Measurements from ENCODE around the gene CAMKMT. TPM values are rescaled to one million over a fixed set of nuclear protein-coding genes. Genes with fewer than 3 reads are reported as not detected.

The CAMKMT gene
- total and polyA plus RNA-seq, 2 experiments from 2014 or later = 26.5 to 29.5 TPM

DNA sequence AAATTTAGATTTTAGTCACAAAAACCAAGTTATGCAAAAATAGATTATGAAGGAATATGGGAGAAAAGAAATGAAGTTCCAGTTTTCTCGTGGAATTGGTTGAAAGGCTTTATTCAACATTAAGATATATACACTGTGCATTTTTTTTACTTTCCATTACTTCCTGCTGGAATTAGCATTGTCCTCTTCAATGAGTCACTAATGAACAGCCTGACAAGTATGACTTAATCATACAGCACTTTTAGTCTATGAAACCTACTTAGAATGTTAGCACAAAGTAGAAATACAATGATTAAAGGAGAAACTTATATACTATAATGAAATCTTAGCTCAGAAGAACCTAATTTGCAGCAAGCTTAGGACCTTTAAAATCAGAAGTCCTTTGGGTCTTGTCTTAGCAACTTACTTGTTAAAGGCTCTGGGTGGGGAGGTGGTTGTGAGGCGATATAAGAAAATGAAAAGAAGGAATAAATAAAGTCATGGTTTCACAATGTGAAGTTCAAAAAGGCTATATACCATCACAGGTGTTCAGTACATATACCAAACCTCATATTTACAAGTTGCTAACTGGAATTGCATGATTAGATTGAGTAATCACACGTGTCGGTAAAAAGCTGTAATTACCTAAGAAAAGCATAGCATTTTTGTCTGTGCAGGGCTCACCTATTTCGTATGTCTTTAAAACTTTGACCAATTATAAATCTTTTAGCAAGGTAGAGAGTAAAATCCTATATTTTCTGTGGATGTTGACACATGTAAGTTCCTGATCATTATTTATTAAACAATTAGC, 236.8 kb downstream of the CAMKMT start (continued):
- TF ChIP-seq, protein P1, sequence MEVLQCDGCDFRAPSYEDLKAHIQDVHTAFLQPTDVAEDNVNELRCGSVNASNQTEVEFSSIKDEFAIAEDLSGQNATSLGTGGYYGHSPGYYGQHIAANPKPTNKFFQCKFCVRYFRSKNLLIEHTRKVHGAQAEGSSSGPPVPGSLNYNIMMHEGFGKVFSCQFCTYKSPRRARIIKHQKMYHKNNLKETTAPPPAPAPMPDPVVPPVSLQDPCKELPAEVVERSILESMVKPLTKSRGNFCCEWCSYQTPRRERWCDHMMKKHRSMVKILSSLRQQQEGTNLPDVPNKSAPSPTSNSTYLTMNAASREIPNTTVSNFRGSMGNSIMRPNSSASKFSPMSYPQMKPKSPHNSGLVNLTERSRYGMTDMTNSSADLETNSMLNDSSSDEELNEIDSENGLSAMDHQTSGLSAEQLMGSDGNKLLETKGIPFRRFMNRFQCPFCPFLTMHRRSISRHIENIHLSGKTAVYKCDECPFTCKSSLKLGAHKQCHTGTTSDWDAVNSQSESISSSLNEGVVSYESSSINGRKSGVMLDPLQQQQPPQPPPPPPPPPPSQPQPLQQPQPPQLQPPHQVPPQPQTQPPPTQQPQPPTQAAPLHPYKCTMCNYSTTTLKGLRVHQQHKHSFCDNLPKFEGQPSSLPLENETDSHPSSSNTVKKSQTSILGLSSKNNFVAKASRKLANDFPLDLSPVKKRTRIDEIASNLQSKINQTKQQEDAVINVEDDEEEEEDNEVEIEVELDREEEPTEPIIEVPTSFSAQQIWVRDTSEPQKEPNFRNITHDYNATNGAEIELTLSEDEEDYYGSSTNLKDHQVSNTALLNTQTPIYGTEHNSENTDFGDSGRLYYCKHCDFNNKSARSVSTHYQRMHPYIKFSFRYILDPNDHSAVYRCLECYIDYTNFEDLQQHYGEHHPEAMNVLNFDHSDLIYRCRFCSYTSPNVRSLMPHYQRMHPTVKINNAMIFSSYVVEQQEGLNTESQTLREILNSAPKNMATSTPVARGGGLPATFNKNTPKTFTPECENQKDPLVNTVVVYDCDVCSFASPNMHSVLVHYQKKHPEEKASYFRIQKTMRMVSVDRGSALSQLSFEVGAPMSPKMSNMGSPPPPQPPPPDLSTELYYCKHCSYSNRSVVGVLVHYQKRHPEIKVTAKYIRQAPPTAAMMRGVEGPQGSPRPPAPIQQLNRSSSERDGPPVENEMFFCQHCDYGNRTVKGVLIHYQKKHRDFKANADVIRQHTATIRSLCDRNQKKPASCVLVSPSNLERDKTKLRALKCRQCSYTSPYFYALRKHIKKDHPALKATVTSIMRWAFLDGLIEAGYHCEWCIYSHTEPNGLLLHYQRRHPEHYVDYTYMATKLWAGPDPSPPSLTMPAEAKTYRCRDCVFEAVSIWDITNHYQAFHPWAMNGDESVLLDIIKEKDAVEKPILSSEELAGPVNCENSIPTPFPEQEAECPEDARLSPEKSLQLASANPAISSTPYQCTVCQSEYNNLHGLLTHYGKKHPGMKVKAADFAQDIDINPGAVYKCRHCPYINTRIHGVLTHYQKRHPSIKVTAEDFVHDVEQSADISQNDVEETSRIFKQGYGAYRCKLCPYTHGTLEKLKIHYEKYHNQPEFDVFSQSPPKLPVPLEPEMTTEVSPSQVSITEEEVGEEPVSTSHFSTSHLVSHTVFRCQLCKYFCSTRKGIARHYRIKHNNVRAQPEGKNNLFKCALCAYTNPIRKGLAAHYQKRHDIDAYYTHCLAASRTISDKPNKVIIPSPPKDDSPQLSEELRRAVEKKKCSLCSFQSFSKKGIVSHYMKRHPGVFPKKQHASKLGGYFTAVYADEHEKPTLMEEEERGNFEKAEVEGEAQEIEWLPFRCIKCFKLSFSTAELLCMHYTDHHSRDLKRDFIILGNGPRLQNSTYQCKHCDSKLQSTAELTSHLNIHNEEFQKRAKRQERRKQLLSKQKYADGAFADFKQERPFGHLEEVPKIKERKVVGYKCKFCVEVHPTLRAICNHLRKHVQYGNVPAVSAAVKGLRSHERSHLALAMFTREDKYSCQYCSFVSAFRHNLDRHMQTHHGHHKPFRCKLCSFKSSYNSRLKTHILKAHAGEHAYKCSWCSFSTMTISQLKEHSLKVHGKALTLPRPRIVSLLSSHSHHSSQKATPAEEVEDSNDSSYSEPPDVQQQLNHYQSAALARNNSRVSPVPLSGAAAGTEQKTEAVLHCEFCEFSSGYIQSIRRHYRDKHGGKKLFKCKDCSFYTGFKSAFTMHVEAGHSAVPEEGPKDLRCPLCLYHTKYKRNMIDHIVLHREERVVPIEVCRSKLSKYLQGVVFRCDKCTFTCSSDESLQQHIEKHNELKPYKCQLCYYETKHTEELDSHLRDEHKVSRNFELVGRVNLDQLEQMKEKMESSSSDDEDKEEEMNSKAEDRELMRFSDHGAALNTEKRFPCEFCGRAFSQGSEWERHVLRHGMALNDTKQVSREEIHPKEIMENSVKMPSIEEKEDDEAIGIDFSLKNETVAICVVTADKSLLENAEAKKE (CRISPR knock-in tag; IDR thresholded peaks at IDR 0.05) = no peak
- TF ChIP-seq, protein P2, sequence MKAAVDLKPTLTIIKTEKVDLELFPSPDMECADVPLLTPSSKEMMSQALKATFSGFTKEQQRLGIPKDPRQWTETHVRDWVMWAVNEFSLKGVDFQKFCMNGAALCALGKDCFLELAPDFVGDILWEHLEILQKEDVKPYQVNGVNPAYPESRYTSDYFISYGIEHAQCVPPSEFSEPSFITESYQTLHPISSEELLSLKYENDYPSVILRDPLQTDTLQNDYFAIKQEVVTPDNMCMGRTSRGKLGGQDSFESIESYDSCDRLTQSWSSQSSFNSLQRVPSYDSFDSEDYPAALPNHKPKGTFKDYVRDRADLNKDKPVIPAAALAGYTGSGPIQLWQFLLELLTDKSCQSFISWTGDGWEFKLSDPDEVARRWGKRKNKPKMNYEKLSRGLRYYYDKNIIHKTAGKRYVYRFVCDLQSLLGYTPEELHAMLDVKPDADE (IDR thresholded peaks at IDR 0.05) = no peak
- no peak for TF ChIP-seq POLR2AphosphoS5 (IDR thresholded peaks at IDR 0.05; ENCODE audit: low read depth)
- TF ChIP-seq CREB1 (CRISPR knock-in tag; IDR thresholded peaks at IDR 0.05; ENCODE audit: low read depth) = no peak

DNA sequence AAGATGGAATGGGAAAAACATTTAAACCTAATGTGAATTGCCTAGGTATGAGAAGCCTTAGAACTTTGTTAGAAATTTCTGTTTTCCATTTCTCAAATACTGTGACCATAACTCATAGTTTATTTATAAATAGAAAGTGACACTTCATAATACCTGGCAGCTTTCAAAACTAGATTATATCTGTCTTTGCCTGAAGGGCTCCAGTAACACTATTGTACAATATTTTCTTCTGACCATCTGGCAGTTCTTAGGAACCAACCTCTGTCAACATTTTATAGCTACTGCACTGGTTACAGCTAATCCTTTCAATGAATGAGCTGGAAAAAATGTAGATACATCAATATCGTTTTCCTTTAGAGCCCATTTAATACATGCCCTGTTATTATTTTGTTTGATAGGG, 237.4 kb downstream of the CAMKMT start:
- ATAC-seq (no peak), DNase-seq (ENCODE audit: low spot score) (no peak)
- Histone ChIP-seq H3F3A (replicated peaks; ENCODE audit: low read depth) (no peaks in the 10 kb centered on the region), H3K4me3 (no peak overlapping the region), H3K4me1 (ENCODE audit: insufficient read depth) (no peaks in the 10 kb centered on the region), H3K27me3 (ENCODE audit: insufficient read depth) (no peaks in the 10 kb centered on the region), H3K27ac (ENCODE audit: low read depth) (no peak overlapping the region), H3K36me3 (ENCODE audit: insufficient read depth) (no peaks in the 10 kb centered on the region), H2AFZ (no peak overlapping the region), H4K20me1 (replicated peaks; ENCODE audit: insufficient read depth) (no peaks in the 10 kb centered on the region), H3K9me2 (ENCODE audit: insufficient read depth) (no peaks in the 10 kb centered on the region), H3K4me2 (no peak overlapping the region), H3K79me2 (replicated peaks; ENCODE audit: insufficient read depth) (no peaks in the 10 kb centered on the region)
- H3K27ac Mint-ChIP-seq = no peak overlapping the region
- no peaks in the 10 kb centered on the region for H3K27me3 Mint-ChIP-seq (ENCODE audit: insufficient read depth, low read depth, poor library complexity)
- H3K4me3 Mint-ChIP-seq = no peak overlapping the region
- H3K36me3 Mint-ChIP-seq (ENCODE audit: low read depth) = peaks cover 9% of the 10 kb centered on the region
- no peaks in the 10 kb centered on the region for H3K4me1 Mint-ChIP-seq
- no peak for TF ChIP-seq EZH2 (IDR thresholded peaks at IDR 0.05; ENCODE audit: low read depth, unreplicated experiment)
- TF ChIP-seq, protein P3, sequence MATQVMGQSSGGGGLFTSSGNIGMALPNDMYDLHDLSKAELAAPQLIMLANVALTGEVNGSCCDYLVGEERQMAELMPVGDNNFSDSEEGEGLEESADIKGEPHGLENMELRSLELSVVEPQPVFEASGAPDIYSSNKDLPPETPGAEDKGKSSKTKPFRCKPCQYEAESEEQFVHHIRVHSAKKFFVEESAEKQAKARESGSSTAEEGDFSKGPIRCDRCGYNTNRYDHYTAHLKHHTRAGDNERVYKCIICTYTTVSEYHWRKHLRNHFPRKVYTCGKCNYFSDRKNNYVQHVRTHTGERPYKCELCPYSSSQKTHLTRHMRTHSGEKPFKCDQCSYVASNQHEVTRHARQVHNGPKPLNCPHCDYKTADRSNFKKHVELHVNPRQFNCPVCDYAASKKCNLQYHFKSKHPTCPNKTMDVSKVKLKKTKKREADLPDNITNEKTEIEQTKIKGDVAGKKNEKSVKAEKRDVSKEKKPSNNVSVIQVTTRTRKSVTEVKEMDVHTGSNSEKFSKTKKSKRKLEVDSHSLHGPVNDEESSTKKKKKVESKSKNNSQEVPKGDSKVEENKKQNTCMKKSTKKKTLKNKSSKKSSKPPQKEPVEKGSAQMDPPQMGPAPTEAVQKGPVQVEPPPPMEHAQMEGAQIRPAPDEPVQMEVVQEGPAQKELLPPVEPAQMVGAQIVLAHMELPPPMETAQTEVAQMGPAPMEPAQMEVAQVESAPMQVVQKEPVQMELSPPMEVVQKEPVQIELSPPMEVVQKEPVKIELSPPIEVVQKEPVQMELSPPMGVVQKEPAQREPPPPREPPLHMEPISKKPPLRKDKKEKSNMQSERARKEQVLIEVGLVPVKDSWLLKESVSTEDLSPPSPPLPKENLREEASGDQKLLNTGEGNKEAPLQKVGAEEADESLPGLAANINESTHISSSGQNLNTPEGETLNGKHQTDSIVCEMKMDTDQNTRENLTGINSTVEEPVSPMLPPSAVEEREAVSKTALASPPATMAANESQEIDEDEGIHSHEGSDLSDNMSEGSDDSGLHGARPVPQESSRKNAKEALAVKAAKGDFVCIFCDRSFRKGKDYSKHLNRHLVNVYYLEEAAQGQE (IDR thresholded peaks at IDR 0.05; ENCODE audit: unreplicated experiment) = no peak
- no peak for TF ChIP-seq ZNF114 (CRISPR knock-in tag; IDR thresholded peaks at IDR 0.05)
- no peak for TF ChIP-seq EZH2phosphoT487 (IDR thresholded peaks at IDR 0.05; ENCODE audit: unreplicated experiment)
- TF ChIP-seq, protein P2 (IDR thresholded peaks at IDR 0.05) = no peak
- peaks cover 10% of the 10 kb centered on the region; the same call in 2 of the 3 replicates for H3K9me3 Mint-ChIP-seq

Data from GM23338 (cell line).